D721Med (cell line): ENCODE results near the gene AFG1L.

Experiments
- DNase-seq: peaks from one replicate; pipeline ENCODE4 v3.0.0; 2011; ENCODE audit warnings: low spot score; ENCODE audit not compliant: insufficient read length
- FAIRE-seq: peaks from 2 replicates; lab custom pipeline; 2011; peaks lifted over from hg19 to GRCh38; lab: Jason Lieb, UNC
- CTCF ChIP-seq: IDR thresholded peaks from 2 replicates; pipeline ENCODE4 v1.5.1; 2012; ENCODE audit warnings: mild to moderate bottlenecking, control low read depth; ENCODE audit not compliant: insufficient read depth; ENCODE audit errors: missing control alignments

Gene AFG1L

GRCh38 chr6:108452711-108453195 lies 157.9 kb downstream of the AFG1L start:
- FAIRE-seq (no peak), DNase-seq (no peak)
- no peak for TF ChIP-seq CTCF

- FAIRE-seq (no peak), DNase-seq (no peak)
- no peak for TF ChIP-seq CTCF
These were observed 158.8 kb downstream of the AFG1L start for GRCh38 chr6:108453601-108454185.

- FAIRE-seq (no peak), DNase-seq (no peak)
- TF ChIP-seq CTCF: no peak
These were observed 159.5 kb downstream of the AFG1L start for GRCh38 chr6:108454356-108454755.

GRCh38 chr6:108455688-108456087 lies 160.8 kb downstream of the AFG1L start:
- no peak for TF ChIP-seq CTCF
- FAIRE-seq (no peak), DNase-seq (no peak)

GRCh38 chr6:108463784-108464183 lies 168.9 kb downstream of the AFG1L start:
- FAIRE-seq (no peak), DNase-seq (no peak)
- no peak for TF ChIP-seq CTCF

- FAIRE-seq (no peak), DNase-seq (no peak)
- no peak for TF ChIP-seq CTCF
These were observed 169.7 kb downstream of the AFG1L start for GRCh38 chr6:108464418-108465097.

- FAIRE-seq: no peak
- no peak for DNase-seq
- no peak for TF ChIP-seq CTCF
These were observed 170.2 kb downstream of the AFG1L start for GRCh38 chr6:108465098-108465495.
